NCI-H1092 treated with DMSO at 0.1 percent for 48 hours (cell line): ENCODE data around the gene ANKRD61.
"Not testable (repeated sequence)": the region's sequence is repeated elsewhere in the genome, so short reads cannot be mapped to it uniquely, and the experiment has no call there.

Experiments
- DNase-seq: peaks from one replicate; lab custom pipeline; 2025; lab: John Stamatoyannopoulos, UW

The ANKRD61 gene

GRCh38 chr7:6031567-6031966 is 391 bp downstream of the ANKRD61 start:
- DNase-seq = no peak

- no peak for DNase-seq
These were observed 991 bp downstream of the ANKRD61 start for GRCh38 chr7:6032167-6032566.

- no peak for DNase-seq
These were observed 1.5 kb downstream of the ANKRD61 start for GRCh38 chr7:6032641-6033040.

- no peak for DNase-seq
These were observed 4.0 kb downstream of the ANKRD61 start for GRCh38 chr7:6035165-6035564.

DNA sequence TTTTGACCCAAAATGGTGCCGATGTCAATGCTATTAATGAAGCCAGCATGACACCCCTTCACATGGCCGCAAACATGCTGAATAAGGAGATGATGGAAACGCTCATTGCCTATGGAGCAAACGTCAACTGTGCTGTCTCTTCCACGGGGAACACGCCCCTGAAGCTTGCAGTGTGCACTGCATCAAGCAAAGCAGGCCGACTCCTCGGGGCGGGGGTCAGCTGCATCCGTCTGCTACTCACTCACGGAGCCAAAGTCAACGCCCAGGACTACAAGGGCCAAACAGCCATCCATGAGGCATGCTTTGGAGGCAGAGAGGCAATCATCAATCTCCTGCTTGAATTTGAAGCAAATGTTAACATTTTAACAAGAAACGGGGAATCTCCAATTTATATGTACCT is 4.5 kb downstream of the ANKRD61 start:
- DNase-seq = no peak

GRCh38 chr7:6049780-6050179 is 18.6 kb downstream of the ANKRD61 start:
- no peak for DNase-seq

- not testable (repeated sequence) for DNase-seq
These were observed 20.0 kb downstream of the ANKRD61 start for GRCh38 chr7:6051185-6051584.

DNA sequence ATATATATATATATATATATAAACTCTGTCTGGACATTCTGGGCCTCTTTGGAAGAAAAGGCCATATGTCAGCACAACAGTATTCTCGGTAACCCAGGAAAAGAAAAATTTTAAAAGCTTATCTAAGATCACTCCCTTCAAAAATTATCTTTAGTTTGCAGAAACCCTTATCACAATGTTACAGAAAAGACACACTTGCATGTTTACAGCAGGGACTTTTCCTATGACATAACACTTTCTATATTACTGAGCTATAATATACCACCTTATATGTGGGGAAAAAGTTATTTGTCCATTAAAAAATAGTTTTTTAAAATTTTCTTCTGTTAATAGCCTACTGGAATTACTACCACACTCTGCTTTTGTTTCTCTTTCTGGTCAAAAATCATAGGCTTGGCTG is 25.4 kb downstream of the ANKRD61 start:
- DNase-seq = no peak

DNA sequence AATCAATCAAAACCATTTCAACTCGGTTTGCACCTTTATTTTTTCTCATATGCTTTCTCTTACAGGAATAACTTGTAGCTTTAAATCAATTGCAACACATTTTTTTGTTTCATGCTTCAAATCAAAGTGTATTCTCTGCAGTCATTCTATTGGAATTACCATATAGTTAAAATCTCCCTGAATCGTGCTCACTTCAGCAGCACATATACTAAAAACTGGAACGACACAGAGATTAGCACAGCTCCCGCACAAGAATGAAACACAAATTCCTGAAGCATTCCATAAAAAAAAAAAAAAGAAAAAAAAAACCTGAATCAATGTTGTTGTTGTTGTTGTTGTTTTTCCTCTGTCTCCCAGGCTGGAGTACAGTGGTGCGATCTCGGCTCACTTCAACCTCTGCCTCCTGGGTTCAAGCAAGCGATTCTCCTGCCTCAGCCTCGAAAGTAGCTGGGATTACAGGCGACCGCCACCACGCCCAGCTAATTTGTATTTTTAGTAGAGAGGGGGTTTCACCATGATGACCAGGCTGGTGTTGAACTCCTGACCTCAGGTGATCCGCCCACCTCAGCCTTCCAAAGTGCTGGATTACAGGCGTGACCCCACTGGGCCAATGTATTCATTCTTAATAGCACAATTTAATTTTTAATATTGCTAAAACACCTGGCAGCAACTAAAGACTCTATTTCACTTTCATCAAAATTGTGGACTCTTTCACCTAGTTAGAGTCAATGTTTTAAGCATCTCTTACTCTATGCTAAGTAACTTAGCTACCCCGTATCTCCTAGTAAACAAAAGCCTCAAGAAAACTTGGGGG is 26.3 kb downstream of the ANKRD61 start:
- no peak for DNase-seq

DNA sequence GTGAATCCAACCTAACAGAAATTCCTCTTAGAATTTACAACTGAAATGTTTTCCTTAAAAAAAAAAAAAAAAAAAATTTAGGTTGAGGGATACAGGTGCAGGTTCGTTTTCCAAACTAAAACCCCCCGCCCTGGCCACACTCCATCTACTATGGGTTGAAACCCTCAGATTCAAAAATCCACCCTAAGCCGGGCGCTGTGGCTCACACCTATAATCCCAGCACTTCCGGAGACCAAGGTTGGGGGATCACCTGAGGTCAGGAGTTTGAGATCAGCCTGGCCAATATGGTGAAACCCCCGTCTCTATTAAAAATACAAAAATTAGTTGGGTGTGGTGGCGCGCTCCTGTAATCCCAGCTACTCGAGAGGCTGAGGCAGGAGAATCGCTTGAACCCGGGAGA is 28.8 kb downstream of the ANKRD61 start:
- not testable (repeated sequence) for DNase-seq

DNA sequence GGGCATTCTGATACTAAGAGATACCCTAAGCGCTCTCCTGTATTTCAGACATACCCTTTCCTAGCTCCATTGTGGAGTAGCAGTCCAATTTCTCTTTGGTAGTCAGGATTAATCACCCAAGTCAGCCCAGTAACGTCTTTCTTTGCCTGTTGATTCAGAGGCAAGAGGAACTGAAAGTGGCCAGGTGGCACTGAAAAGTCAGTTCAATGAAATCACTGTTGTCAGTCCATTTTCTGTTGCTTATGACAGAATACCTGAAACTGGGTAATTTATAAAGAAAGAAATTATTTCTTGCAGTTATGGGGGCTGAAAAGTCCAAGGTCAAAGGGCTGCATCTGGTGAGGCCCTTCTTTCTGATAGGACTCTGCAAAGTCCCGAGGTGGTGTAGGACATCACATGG is 40.2 kb downstream of the ANKRD61 start:
- DNase-seq = no peak

GRCh38 chr7:6074612-6075380 is 43.6 kb downstream of the ANKRD61 start:
- DNase-seq = no peak

DNA sequence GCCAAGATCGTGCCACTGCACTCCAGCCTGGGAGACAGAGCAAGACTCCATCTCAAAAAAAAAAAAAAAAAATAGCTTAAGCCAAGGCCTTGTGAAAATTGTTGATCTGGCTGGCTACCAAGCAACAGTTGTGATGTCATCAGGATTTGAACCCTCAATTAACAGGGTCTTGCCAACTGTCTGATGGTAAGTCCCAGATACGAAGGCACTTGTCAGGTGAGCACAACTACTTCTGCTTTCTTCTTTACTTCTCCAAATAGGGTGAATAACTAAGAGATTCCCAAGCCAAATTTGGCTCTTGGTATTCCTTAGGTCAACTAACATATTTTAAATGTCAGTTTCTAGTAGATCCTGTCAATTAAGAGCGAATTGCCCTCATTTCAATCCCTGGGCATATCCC is 47.4 kb downstream of the ANKRD61 start:
- no peak for DNase-seq

- DNase-seq = not testable (repeated sequence)
These were observed 51.9 kb downstream of the ANKRD61 start for GRCh38 chr7:6083047-6083446.
